SH-SY5Y (cell line): ENCODE results near the gene ZNF581.

ENCODE experiments used
- GATA2 ChIP-seq: IDR thresholded peaks from 2 replicates; pipeline ENCODE4 v1.6.1; 2011; ENCODE audit warnings: mild to moderate bottlenecking, low read depth, low read length
- GATA3 ChIP-seq: IDR thresholded peaks from 2 replicates; pipeline ENCODE4 v1.6.1; 2011; ENCODE audit warnings: low read depth, mild to moderate bottlenecking, low read length, moderate library complexity

ZNF581 gene

DNA sequence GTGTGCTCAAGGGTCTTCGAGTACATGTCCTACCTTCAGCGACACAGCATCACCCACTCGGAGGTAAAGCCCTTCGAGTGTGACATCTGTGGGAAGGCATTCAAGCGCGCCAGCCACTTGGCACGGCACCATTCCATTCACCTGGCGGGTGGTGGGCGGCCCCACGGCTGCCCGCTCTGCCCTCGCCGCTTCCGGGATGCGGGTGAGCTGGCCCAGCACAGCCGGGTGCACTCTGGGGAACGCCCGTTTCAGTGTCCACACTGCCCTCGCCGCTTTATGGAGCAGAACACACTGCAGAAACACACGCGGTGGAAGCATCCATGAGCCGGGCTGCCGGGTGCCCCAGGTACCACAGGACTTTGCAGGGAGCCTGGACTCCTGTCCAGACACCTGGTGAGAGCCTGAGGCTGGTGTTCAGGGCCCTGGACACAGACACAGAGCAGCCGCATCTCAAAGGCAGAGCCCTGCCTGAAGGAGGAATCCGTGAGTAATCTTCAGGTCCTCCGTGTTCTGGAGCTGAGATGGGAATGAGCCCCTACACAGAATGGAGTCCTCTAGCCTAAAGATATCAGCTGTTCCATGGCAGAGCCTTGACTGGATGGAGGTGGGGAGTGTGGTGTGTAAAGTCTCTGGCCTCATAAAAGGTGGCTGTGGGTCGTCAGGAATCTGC, 1.5 kb downstream of the ZNF581 start:
- TF ChIP-seq GATA3 (no peak), GATA2 (no peak)

DNA sequence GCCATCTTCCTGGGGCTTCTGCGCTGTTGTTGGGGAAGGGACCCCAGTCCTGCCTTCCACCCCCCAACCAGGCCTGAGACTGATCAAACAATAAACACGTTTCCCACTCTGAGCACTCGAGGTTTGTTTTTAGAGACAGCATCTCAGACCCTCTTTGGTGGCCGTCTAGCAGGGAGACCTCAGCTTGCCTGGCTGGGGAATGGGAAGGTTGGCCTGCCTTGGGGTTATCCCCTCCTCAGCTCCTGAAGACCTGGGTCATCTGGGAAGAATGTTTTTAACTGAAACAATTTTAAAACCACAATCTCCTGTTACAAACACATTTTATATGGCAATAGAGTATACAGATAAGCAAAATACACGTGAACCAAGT, 2.0 kb downstream of the ZNF581 start:
- no peak for TF ChIP-seq GATA3
- TF ChIP-seq GATA2 = no peak

DNA sequence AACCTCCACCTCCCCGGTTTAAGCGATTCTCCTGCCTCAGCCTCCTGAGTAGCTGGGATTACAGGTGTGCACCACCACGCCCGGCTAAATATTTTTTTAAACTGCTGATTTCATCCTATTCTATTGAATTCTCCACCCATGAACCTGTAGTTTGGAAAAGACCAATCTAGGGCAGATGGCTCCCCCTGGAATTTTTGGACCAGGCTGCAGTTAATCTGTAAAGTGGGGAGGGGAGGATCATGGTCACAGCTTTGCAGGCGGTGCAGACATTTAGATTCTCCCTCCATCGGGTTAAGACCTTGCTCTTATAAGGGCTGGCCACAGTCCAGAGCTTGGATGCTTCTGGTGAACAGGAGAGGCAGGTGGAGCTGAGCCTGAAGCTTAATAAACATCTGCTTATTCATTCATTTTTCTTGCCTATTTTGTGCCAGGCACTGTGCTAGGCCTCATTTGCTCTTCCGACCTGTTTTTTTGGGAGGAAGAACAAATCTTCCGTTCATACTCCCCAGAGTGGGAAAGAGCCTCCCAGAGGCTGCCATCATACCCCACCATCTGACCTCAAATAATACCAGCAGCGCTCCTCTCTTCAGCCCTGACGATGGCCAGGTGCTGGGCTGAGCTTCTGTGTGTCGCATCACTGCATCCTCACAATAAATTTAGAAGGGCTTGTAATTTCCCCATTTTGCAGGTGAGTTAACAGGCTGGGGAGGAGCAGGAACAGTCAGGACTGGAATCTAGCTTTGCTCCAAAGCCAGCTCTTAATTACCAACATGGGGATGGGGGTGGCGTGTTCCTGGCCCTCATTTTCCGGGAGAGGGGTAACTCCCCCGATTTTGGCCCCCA, 3.7 kb downstream of the ZNF581 start:
- TF ChIP-seq GATA3 (no peak), GATA2 (no peak)

DNA sequence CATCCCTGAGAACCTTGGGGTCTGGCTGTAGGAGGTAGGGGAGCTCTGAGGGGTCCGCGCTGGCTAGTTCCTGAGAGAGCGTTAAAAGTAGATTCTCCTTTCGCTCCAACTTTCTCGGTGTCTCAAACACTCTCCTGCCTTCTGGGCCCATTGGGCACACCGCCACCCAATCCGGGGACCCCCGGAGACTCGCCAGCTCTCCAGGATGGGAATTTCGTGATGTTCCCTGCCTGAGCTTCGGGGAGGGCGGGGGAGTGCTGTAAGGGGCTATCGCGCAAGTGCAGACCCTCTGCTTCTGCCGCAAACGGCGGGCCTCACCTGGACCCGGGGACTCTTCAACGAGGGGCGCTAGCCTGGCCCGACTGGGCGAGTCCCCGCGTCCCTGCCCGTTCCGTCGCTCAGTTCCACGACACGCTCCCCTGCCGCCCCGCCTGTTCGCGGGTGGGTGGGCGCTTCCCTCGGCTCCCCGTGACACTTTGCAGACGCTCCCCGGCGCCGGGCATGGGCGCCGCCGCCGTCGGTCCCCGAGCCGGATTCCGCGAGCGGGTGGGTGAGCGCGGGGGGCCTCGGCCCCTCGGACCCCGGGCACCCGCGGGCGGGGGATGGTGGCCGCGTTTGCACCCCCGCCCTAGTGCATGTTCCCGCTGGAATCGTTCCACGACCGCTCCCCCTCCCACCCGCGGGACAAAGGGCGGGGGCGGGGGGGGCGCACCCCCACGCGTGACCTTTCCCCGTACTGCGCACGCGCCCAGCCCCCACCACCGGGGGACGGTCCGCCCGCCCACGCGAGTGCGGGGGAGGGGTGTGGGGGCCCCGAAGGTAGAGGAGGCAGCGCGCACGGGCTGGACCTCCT, 4.5 kb downstream of the ZNF581 start, which contains the start of gene CCDC106:
CCDC106 (plus strand) TSS at position 481 of the 853 bp plus-strand sequence. CDS start 835 bp downstream, outside the sequence.
- no peak for TF ChIP-seq GATA3
- TF ChIP-seq GATA2 = no peak

DNA sequence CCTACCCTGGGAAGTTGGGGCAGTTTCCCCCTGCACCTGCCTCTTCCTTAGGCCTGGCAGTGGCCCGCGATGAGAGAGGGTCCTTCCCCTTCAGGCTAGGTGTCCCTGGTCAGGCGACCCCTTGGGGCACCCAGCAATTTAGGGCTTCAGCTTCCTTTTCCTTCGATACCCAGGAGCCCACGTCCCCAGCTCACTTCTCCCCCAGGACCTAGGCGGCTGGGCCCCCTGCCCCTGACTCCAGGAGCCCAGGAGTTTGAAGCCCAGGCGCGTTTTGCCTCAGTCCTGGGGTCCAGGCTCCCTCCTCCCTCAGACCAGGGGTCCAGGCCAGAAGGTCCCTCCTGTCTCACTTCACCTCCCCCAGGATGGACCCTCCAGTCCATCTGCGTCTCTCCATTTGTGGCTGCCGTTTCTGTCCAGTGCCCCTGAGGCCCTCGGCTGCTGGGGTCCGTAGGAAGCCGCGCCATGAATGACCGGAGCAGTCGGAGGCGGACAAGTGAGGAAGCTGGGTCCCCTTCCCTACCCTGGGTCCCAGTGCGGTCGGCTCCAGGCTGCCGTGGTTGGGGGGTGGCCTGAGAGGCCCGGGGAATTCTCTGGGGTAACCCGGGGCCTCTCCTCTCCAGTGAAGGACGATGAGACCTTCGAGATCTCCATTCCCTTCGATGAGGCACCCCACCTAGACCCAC, 5.3 kb downstream of the ZNF581 start:
- TF ChIP-seq GATA3 = no peak
- no peak for TF ChIP-seq GATA2

DNA sequence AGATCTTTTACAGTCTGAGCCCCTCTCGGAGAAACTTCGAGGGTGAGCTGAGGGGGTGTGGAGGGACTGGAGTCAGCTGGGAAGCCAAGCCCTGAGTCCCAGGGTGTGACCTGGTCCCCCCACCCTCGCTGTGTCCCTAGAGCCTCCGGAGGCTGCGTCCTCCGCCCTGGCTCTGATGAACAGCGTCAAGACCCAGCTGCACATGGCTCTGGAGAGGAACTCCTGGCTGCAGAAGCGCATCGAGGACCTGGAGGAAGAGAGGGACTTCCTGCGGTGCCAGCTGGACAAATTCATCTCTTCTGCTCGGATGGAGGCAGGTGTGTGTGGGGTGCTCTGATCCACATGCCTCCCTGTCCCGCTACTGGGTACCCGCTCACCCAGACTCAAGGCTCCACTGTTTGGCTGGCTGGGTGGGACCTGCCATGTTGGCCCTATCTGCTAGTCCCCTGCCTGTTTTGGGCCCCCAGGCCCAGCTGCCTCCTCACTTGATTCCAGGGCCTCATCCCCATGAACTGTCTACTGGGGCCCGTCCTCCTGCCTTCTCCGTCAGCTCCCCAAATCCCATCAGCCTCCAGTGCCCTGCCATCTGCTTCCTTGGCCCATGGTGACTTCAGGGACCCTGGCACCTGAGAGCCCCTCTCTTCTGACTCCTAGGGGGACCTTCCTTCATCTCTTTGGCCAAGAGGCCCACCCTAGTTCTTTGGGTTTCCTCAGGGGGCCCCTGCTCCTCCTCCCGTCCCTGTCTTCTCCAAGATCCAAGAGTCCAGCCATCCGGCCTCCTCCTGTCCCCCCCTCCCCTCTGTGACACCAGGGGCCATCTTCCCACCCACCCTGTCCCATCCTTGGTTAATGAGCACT, 6.0 kb downstream of the ZNF581 start:
- TF ChIP-seq GATA3 = no peak

DNA sequence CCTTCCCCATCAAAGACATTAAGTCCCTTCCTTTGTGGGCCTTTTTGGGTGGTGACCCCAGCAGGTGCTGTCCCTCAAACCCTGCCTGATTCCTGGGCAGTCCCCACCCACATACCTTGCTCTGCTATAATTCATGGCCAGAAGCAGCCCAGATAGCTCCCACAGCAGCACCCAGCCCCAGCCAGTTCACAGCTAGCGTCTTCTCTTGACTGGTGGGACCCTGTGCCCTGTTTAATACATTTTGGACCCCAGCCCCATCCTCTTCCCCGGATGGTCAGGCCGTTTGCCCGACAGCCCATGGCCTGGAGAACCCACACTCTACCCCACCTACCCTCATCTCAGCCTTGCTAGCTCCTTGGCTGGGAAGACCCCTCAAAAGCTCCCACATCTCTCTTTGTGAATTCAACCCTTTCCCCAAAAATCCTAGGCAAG, 6.7 kb downstream of the ZNF581 start:
- TF ChIP-seq GATA3 (no peak), GATA2 (no peak)

DNA sequence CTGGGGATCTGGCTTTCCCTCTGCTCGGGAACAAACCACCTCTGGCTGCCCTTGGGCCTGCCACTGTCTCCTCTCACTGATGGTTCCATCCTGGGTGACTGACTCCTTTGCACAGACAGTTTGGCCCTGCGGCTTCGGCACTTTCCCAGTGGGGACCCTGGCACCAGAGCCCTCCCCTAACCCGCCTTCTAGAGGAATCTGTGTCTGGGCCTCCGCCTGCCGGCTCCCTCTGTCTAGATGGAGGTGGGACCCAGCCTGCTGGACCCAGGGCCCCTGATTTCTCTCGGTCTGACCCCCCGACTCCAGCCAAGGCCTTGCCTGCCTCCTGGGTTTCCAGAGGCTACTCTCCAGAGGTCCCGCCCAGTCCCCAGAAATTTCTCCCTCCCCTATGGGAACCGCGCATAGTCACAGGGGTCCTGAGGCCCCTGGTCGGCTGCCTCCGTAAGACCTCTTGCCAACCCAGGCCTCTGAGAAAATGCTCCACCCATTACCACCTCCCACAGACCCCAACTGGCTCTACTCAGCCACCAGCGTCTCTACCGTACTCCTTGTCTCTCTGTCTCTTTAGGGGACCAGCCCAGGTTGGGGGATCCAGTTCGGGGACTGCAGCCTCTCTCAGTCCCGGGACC, 7.3 kb downstream of the ZNF581 start:
- TF ChIP-seq GATA2 (no peak), GATA3 (no peak)

DNA sequence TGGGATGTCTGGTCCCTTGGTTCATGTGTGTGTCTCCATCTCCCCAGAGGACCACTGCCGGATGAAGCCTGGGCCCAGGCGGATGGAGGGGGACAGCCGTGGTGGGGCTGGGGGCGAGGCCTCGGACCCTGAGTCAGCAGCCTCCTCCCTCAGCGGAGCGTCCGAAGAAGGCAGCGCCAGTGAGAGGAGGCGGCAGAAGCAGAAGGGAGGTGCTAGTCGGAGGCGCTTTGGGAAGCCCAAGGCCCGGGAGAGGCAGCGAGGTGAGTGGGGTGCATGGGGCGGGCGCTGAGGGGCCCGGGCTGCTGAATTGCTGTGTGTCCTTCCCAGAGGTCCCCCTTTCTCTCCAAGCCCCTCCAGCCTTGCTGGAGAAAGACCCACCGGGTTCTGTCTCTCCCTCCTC, 7.8 kb downstream of the ZNF581 start:
- TF ChIP-seq GATA2 (no peak), GATA3 (no peak)

DNA sequence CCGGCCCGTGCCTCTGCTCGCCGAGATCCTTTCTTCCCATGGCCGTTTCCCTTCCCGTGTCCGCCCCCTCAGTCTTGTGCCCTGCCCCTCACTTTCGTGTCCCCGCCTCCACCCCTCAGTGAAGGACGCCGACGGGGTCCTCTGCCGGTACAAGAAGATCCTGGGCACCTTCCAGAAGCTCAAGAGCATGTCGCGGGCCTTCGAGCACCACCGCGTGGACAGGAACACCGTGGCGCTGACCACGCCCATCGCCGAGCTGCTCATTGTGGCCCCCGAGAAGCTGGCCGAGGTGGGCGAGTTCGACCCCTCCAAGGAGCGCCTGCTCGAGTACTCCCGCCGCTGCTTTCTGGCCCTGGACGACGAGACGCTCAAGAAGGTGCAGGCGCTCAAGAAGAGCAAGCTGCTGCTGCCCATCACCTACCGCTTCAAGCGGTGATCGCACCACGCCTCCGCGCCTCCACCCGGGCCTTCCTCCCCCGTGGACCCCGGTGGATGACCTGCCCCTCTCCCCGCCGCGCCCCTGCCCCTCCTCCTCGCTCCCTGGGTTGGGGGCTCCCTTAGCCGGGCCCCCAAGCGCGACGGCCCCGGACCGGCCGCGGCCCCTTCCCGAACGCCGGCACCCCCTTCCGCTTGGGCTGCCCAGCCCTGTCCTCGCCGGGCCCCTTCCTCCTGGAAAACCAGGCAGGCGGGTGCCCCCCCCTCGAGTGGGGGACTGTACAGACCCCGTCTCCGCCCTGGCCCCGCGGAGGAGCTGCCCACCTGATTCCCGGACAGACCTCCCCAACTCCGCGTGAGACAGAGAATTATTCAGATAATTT, 9.1 kb downstream of the ZNF581 start:
- TF ChIP-seq GATA3 (no peak), GATA2 (no peak)

DNA sequence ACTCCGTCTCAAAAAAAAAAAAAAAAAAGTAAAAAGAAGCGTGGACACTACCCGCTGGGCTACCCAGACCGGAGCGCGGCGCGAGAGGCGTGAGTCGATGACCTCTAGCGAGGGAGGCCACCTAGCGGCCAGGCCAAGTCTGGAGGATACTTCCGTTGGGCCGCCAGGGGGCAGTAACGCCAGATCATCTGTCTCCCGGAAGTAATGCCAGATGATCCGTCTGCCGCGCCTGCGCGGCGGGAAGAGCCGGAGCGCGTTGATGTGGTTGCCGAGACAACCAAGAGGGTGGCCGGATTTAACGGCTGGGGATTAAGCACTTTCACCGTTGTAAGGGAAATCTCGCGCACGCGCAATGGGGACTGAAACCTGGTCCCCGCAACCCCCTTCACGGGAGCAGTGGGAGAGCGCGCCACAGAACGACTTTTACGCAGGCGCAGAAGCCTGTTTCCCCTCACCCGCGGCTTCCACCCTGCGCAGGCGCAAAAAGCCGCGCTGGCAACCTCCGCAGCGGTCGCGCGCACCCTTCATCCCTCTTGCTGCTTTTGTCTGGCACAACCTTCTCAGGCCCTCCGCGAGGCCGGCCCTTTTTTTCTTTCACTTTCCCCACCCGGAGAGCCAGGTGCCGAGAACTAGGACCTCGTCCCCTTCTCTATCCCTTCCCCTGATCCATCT, 10.3 kb downstream of the ZNF581 start:
- no peak for TF ChIP-seq GATA2
- TF ChIP-seq GATA3 = no peak
